Trophoblast cell (in vitro differentiated cells and primary cell): ENCODE data around the gene SMAP2.
"Not testable (repeated sequence)": the region's sequence is repeated elsewhere in the genome, so short reads cannot be mapped to it uniquely, and the experiment has no call there.

Source experiments
- DNase-seq, 2 donors: peaks; one replicate each; pipeline ENCODE4 v3.0.0-alpha.2; 2016
- H2AFZ ChIP-seq: 2 replicates; pipeline ENCODE4 v1.6.1; 2013; ENCODE audit warnings: low read length, moderate library complexity, mild to moderate bottlenecking; ENCODE audit not compliant: insufficient read depth, poor library complexity
- H2AK5ac ChIP-seq: 2 replicates; pipeline ENCODE4 v1.6.1; 2013; ENCODE audit warnings: mild to moderate bottlenecking, low read length
- H2BK120ac ChIP-seq: 2 replicates; pipeline ENCODE4 v1.6.1; 2013; ENCODE audit warnings: low read length, mild to moderate bottlenecking, moderate library complexity; ENCODE audit not compliant: insufficient read depth, poor library complexity
- H2BK12ac ChIP-seq: 2 replicates; pipeline ENCODE4 v1.6.1; 2013; ENCODE audit warnings: mild to moderate bottlenecking, low read length, moderate library complexity
- H2BK5ac ChIP-seq: 2 replicates; pipeline ENCODE4 v1.6.1; 2013; ENCODE audit warnings: low read length, low read depth, moderate library complexity, mild to moderate bottlenecking; ENCODE audit not compliant: poor library complexity
- H3K14ac ChIP-seq: 2 replicates; pipeline ENCODE4 v1.6.1; 2013; ENCODE audit warnings: mild to moderate bottlenecking, low read length
- H3K18ac ChIP-seq: 2 replicates; pipeline ENCODE4 v1.6.1; 2013; ENCODE audit warnings: mild to moderate bottlenecking, low read length
- H3K23ac ChIP-seq: 2 replicates; pipeline ENCODE4 v1.6.1; 2013; ENCODE audit warnings: low read length
- H3K27ac ChIP-seq: 2 replicates; pipeline ENCODE4 v1.5.1; 2013; ENCODE audit warnings: low read depth, mild to moderate bottlenecking, inconsistent platforms, low read length, moderate library complexity
- H3K27me3 ChIP-seq: 2 replicates; pipeline ENCODE4 v1.6.1; 2013; ENCODE audit warnings: inconsistent platforms, mild to moderate bottlenecking, low read length, moderate library complexity; ENCODE audit not compliant: insufficient read depth
- H3K36me3 ChIP-seq, 2 experiments: 1 replicate in 1 of 2; 2 replicates in 1 of 2; pipeline ENCODE4 v1.6.1; 2013; ENCODE audit warnings: low read length in 2 of 2, mild to moderate bottlenecking in 2 of 2, moderate library complexity in 1 of 2; ENCODE audit not compliant: insufficient read depth in 2 of 2, control insufficient read depth in 1 of 2
- H3K4ac ChIP-seq: 2 replicates; pipeline ENCODE4 v1.6.1; 2013; ENCODE audit warnings: low read depth, mild to moderate bottlenecking, low read length, moderate library complexity
- H3K4me1 ChIP-seq, 2 experiments: 1 replicate in 1 of 2; 2 replicates in 1 of 2; pipeline ENCODE4 v1.6.1; 2013; ENCODE audit warnings: low read length in 2 of 2, mild to moderate bottlenecking in 2 of 2, moderate library complexity in 1 of 2; ENCODE audit not compliant: insufficient read depth in 2 of 2, control insufficient read depth in 1 of 2
- H3K4me2 ChIP-seq: 2 replicates; pipeline ENCODE4 v1.6.1; 2013; ENCODE audit warnings: inconsistent platforms, mild to moderate bottlenecking, low read length, moderate library complexity
- H3K4me3 ChIP-seq: 2 replicates; pipeline ENCODE4 v1.5.1; 2013; ENCODE audit warnings: mild to moderate bottlenecking, low read depth, low read length, inconsistent platforms
- H3K79me1 ChIP-seq: one replicate; pipeline ENCODE4 v1.6.1; 2013; ENCODE audit warnings: low read length
- H3K79me2 ChIP-seq: 2 replicates; pipeline ENCODE4 v1.6.1; 2013; ENCODE audit warnings: low read length, mild to moderate bottlenecking; ENCODE audit not compliant: control insufficient read depth, insufficient read depth, poor library complexity
- H3K9ac ChIP-seq: 2 replicates; pipeline ENCODE4 v1.6.1; 2013; ENCODE audit warnings: mild to moderate bottlenecking, low read length
- H3K9me3 ChIP-seq: 2 replicates; pipeline ENCODE4 v1.6.1; 2013; ENCODE audit warnings: low read depth, mild to moderate bottlenecking, control low read depth, inconsistent platforms, low read length; ENCODE audit not compliant: insufficient read depth
- H4K12ac ChIP-seq: 2 replicates; pipeline ENCODE4 v1.6.1; 2013; ENCODE audit warnings: low read depth, mild to moderate bottlenecking, low read length, moderate library complexity
- H4K8ac ChIP-seq: 2 replicates; pipeline ENCODE4 v1.6.1; 2013; ENCODE audit warnings: low read depth, mild to moderate bottlenecking, low read length, moderate library complexity
- H4K91ac ChIP-seq: one replicate; pipeline ENCODE4 v1.6.1; 2013; ENCODE audit warnings: low read depth, mild to moderate bottlenecking, low read length, moderate library complexity
- WGBS: extraction: QIAGEN DNeasy Blood & Tissue Kit; methylation state at CpG from one replicate; pipeline ENCODE4 v1.1.7; 2013; ENCODE audit warnings: missing lambda C conversion rate; ENCODE audit not compliant: insufficient read length, insufficient coverage; ENCODE audit errors: extremely low coverage; 5-methylcytosine and 5-hydroxymethylcytosine counted together

SMAP2 gene

DNA sequence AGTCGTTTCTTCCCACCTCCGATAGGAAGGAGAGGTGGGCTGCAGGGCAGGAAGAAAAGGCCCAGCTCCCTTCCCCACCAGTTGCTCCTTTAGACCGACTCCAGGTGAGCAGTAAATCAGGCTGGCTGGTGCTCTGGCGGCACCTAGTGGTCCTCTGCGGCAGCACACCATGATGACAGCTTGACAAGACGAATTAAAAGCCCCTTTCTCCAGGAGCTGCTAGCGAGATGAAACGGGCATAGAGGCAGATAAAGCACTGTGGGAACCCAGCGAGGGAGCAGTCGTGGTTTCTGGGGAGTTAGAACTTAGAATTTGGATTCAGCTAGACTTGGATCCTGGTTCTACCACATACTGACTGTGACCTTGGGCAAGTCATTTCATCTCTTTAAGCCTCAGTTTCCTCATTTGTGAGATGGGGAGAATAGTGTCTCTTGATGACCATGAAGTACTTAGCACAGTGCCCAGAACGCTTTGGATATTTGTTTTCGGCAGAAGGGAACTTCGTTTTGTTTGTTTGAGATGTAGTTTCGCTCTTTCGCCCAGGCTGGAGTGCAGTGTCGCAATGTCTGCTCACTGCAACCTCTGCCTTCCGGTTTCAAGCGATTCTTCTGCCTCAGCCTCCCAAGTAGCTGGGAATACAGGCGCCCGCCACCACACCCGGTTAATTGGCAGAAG is 34.6 kb upstream of the SMAP2 start:
- Histone ChIP-seq H2AFZ (no peak overlapping the region), H2AK5ac (no peak overlapping the region), H3K9me3 (no peaks in the 10 kb centered on the region), H3K4me2 (no peak overlapping the region), H3K4me1 (no peaks in the 10 kb centered on the region), H3K27me3 (no peaks in the 10 kb centered on the region), H3K36me3 (no peaks in the 10 kb centered on the region), H2BK12ac (no peak overlapping the region), H3K14ac (no peak overlapping the region), H3K4me3 (no peak overlapping the region), H4K12ac (no peak overlapping the region), H4K8ac (no peak overlapping the region), H3K79me2 (no peaks in the 10 kb centered on the region), H3K23ac (no peak overlapping the region), H3K79me1 (no peaks in the 10 kb centered on the region), H3K4ac (no peak overlapping the region), H2BK120ac (no peak overlapping the region), H3K27ac (no peak overlapping the region), H3K9ac (no peak overlapping the region), H4K91ac (no peak overlapping the region), H3K18ac (no peak overlapping the region), H2BK5ac (no peak overlapping the region)
- peak; percentile 91 to 96 for DNase-seq
- WGBS, result no CpG with 5 or more reads among the region's 21 CpGs

DNA sequence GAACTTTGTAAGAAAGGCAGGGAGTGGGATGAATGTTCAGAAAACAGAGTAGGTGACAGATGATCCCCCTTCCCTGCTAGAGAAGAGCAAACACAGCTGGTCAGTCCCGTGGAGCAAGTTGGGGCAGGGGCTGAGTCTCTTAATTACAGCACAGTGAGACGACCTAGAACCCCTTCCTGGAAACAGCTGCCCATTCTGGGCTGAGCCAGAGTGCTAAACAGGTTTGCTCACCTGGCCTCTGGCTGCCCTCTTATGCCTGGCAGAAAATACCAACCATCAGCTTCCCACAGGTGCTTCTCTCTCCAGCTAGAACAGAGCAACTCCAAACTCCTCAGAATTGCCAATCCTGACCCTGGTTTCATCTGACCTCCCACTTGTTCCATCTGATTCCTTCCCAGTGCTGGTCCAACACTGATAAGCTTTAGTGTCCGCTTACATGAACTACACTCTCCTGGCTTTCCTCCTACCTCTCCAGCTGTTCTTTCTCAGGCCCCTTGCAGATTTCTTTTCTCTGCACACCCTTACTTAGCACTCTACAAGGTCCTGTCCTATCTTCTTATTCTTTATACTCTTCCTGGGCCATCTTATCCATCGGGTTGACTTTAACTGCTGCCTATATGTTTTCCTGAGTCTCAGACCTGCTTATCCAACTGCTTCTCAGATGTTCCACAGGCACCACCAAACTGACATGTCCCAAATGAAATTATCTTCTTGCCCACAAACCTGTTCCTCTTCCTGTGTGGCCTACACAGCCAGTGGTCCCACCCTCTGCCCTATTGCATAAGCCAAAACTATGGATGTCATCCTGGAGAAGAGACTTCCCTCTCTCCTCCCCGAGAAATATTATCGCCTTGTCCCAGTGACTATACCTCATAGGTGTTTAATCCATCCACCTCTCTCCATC is 33.9 kb upstream of the SMAP2 start:
- H3K27ac ChIP-seq, result no peak overlapping the region
- H2BK12ac ChIP-seq, result no peak overlapping the region
- peak in 1 of 2 donors; percentile 25 for DNase-seq

DNA sequence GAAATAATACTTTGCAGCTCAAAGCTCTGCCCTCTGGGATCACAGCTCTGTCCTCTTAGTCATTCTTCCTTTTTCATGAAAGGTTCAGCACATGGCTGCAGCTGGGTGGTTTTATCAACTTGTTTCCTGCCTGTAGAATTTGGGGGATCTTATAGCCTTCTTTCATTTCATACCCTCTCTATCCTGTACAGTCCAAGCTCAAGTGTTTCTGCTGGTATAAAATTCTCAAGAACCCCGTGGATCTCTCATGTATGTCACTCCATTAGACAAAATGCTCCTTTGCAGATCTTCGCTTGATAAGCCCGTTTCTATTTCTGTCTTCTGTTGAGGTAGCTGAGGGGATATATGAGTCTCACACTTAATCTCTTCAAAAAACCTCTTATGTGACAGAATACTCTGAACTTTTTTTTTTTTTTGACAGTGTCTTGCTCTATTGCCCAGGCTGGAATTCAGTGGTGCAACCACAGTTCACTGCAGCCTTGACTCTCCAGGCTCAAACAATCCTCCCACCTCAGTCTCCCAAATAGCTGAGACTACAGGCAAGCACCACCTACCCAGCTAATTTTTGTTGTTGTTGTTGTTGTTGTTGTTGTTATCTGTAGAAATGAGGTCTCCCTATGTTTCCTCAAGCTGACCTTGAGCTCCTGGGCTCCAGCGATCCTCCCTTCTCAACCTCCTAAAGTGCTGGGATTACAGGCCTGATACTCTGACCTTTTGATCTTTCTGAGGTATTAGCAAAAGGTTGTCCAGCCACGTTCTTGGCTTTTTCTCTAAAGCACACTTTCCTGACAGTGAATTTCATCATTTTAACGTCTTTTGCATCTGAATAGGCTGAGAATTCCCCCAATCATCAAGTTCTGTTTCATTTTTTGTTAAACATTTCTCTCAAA is 31.8 kb upstream of the SMAP2 start:
- H2AFZ ChIP-seq, result no peak overlapping the region
- WGBS, result no CpG with 5 or more reads among the region's 6 CpGs

More for the DNA sequence above, 33.9 kb upstream of the SMAP2 start:
- no peak overlapping the region for H3K4ac ChIP-seq
- no peak overlapping the region for H2AK5ac ChIP-seq
- no peaks in the 10 kb centered on the region for H3K79me1 ChIP-seq
- no peaks in the 10 kb centered on the region for H3K79me2 ChIP-seq
- no peaks in the 10 kb centered on the region for H3K36me3 ChIP-seq
- no peak overlapping the region for H2BK5ac ChIP-seq
- H3K9me3 ChIP-seq, result no peaks in the 10 kb centered on the region
- H4K91ac ChIP-seq, result no peak overlapping the region
- WGBS, result no CpG with 5 or more reads among the region's 6 CpGs
- H3K14ac ChIP-seq, result no peak overlapping the region
- H2AFZ ChIP-seq, result no peak overlapping the region
- H3K23ac ChIP-seq, result no peak overlapping the region
- H4K12ac ChIP-seq, result no peak overlapping the region
- no peak overlapping the region for H2BK120ac ChIP-seq
- no peak overlapping the region for H4K8ac ChIP-seq
- no peaks in the 10 kb centered on the region for H3K4me1 ChIP-seq
- no peak overlapping the region for H3K4me2 ChIP-seq
- H3K18ac ChIP-seq, result no peak overlapping the region
- H3K4me3 ChIP-seq, result no peak overlapping the region
- no peak overlapping the region for H3K9ac ChIP-seq
- H3K27me3 ChIP-seq, result no peaks in the 10 kb centered on the region

DNA sequence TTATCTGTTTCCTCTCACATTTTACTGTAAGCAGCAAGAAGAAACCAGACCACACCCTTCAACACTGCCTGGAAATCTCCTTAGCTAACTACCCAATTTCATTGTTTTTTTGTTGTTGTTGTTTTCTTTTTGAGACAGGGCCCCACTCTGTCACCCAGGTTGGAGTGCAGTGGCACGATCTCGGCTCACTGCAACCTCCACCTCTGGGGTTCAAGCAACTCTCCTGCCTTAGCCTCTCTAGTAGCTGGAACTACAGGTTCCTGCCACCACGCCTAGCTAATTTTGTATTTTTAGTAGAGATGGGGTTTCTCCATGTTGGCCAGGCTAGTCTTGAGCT is 31.2 kb upstream of the SMAP2 start:
- not testable (repeated sequence) for H2AK5ac ChIP-seq, H3K23ac ChIP-seq, H2BK120ac ChIP-seq, H3K4me1 ChIP-seq, H4K91ac ChIP-seq, H3K14ac ChIP-seq, H3K36me3 ChIP-seq, H3K79me2 ChIP-seq, H3K27me3 ChIP-seq, H3K4me3 ChIP-seq, H4K8ac ChIP-seq, H3K4ac ChIP-seq, H3K9ac ChIP-seq, H2BK5ac ChIP-seq, H3K18ac ChIP-seq, DNase-seq, H2BK12ac ChIP-seq, H4K12ac ChIP-seq, H3K27ac ChIP-seq, H3K4me2 ChIP-seq, H3K79me1 ChIP-seq, H2AFZ ChIP-seq, H3K9me3 ChIP-seq
- no CpG with 5 or more reads among the region's 3 CpGs for WGBS

More for the DNA sequence above, 31.8 kb upstream of the SMAP2 start:
- no peak overlapping the region for H3K9ac ChIP-seq
- H4K12ac ChIP-seq, result no peak overlapping the region
- DNase-seq, result peak; percentile 11 to 85
- no peaks in the 10 kb centered on the region for H3K79me2 ChIP-seq
- no peaks in the 10 kb centered on the region for H3K27me3 ChIP-seq
- no peak overlapping the region for H3K18ac ChIP-seq
- H4K8ac ChIP-seq, result no peak overlapping the region
- H2BK12ac ChIP-seq, result no peak overlapping the region
- no peak overlapping the region for H3K4me2 ChIP-seq
- H3K23ac ChIP-seq, result no peak overlapping the region
- H3K4me3 ChIP-seq, result no peak overlapping the region
- no peak overlapping the region for H2BK5ac ChIP-seq
- H3K4ac ChIP-seq, result no peak overlapping the region
- H2BK120ac ChIP-seq, result no peak overlapping the region
- no peaks in the 10 kb centered on the region for H3K9me3 ChIP-seq
- H3K79me1 ChIP-seq, result no peaks in the 10 kb centered on the region
- H4K91ac ChIP-seq, result no peak overlapping the region
- H3K36me3 ChIP-seq, result no peaks in the 10 kb centered on the region
- H3K4me1 ChIP-seq, result no peaks in the 10 kb centered on the region
- H3K27ac ChIP-seq, result no peak overlapping the region
- no peak overlapping the region for H3K14ac ChIP-seq
- no peak overlapping the region for H2AK5ac ChIP-seq
